CD4-positive, alpha-beta T cell treated with Interleukin-12 subunit alpha and Interleukin-12 subunit beta, for 1 hour (primary cell): ENCODE data around the gene GPR176.

ENCODE experiments used
- DNase-seq: peaks from one replicate; pipeline ENCODE4 v3.0.0-alpha.2; 2020

GPR176 gene

GRCh38 chr15:39781147-39781966 lies 138.7 kb downstream of the GPR176 start:
- DNase-seq, result no peak

DNA sequence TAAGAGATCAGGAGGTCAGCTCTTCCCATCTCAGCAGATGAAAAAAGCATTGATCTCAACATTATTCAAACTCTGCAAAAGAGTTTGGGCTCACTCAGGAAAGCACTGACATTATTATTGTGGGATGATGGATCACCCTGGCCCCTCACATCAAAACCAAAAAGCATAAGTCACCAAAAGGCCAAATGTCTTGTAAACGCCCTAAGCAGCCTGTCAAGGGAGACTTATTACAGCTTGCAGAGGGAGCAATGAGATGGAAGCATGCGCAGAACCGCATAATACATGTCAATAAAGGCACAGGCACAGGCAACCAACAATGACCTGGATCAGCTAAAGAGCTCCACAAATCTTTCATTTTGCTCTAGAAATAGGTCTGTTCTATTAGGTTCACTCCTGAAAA lies 142.0 kb downstream of the GPR176 start:
- DNase-seq, result no peak

DNA sequence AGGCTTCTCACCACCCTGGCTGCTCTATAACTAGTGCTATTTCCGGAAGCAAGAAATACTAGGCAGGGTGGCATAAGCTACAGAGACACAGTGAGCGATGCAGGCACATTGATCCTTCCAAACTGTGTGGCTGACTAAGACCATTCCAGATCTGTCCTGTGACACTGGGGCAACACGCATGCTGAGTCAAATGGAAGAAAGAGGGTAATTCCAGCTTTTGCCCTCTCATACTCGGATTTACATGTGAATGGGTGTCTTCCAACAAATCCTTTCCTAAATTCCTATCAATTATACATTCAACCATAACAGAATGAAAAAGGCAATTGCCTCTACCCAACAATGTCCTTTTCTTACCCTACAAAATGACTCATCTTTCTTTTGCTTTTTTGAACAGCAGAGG lies 142.6 kb downstream of the GPR176 start:
- no peak for DNase-seq

DNA sequence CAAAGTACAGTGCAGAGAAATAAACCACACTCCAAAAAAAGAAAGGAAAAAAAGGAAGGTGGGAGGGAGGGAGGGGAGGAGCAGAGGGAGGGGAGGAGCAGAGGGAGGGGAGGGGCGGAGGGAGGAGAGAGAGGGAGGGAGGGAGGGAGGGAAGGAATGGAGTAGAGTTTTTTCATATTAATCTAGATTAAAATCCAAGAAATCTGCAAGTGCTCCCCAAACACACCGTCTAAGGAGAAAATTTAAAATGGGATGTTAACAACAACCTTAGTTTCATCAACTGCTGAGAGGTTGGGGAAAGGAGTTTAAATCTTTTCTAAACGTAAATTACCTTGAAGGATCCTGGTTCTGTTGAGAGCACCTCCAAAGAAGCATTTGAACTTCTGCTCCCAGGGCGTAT lies 144.0 kb downstream of the GPR176 start:
- no peak for DNase-seq

DNA sequence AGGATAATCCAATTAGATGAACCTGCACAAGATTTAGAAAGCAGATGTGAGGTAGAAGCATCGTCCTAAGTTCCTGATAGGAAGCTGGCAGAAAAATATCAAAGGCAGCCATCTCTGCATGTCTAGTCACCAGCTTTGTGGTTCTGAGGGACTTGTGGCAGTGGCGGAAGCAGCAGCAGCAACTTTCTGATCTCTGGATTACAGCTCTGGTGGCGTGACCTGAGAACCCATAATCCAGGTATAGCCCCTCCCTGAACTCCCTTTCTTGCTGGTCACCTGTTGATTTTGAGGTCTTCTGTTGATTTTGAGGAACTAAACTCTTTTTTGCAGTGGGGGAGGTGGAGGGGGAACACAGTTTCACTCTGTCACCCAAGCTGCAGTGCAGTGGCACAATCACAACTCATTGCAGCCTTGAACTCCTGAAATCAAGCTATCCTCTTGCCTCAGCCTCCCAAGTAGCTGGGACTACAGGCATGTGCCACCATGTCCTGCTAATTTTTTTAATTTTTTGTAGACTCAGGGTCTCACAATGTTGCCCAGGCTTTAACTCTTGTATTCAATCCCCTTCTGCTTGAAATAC lies 145.3 kb downstream of the GPR176 start:
- peak; percentile 55 for DNase-seq

DNA sequence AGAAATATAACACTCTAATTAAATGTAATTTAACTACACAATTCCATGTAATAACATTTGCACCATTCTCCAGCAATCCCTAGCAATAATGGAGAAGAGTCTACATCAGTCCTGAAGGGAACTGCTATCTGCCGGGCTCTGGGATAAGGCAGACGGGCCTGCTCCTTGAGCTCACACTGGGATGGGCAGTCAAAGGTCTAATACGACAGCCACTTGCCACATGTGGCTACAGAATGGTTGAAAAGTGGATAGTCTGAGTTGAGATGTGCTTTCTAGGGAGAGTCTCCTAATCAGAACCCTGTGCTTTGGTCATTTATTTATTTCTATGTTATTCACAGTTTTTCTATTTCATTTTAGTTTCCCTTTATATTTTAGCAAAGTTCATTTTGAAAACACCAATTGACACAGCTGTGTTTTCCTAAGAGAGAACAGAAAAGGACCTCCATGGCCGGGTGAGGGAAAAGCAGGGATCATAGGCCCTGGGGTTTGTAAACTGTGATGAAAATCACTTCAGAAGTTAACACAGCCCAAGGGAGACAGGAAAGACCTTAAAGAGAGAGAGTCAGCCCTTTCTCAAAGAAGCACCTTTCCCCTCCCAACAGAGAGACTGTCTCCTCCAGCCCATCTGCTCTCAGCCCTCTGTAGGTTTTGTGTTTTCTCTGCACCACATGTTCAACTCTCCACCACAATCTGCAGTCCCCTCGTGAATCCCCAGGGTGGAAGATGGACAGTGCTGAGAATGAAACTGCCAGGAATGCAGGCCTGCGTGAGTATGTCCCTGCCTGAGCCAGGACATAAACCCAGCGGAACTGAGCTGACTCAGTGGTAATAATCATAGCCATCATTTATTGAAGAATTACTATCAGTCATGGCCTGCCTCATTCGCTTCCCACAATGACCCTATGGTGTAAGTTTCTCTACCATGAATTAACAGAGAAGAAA lies 149.0 kb downstream of the GPR176 start:
- DNase-seq, result no peak

DNA sequence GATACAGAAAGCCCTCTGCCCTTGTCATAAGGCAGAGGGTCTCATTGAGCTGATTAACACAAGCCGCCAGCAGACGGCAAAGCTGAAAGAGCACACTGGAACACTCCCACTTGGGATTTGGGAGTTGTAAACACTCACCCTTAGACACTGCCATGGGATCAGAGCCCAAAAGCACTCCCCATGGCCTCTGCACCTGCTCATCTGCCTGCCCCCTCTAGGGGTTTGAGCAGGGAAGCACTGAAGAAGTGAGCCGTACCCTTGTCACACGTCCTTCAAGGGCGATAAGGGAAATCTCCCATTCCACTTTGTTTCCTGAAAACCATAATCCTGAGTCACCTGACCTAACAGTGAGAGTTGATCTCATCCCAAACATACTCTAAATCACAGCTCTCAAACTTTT lies 152.1 kb downstream of the GPR176 start:
- DNase-seq, result no peak

DNA sequence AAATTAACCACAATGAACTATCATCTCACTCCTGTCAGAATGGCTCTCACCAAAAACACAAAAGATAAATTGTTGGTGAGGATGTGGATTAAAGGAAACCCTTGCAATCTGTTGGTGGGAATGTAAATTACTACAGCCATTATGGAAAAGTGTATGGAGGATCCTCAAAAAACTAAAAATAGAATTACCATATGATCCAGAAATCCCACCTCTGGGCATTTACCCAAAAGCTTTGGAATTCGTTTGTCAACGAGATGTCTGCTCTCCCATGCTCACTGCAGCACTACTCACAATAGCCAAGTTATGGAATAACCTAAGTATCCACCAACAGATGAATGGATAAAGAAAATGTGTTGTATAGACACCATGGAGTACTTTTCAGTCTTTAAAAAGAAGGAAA lies 159.1 kb downstream of the GPR176 start:
- no peak for DNase-seq

DNA sequence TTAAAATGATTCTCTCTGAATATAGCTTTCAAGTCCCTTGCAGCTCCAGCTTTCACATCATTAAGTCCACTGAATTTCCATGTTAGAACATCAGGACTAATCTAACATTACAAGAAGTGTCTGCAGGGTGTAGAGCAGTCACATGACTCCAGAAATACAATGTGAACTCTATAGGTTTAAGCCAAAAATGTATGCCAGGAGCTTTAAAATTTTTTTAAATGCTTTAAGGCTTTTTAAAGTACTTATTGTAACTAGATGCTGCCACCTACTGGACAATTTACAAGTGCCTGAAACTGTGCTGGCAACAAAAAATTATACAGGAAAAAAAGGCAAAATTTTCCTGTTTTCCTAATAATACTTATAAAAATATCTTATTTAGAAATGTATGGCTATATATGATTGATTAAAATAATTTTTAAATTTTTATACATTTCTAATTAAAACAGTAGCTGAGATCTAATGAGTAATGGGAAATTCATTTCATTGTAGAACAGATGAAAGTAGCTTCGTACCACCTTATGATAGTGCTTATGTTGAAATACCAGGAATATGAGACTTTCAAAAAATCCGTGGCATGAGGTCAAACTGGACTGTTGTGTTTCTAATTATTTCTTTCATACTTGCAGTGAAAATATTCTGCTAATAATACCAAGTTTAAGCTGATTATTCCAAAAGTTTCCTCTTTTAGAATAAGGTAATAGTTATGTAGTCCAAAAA lies 163.1 kb downstream of the GPR176 start:
- peak; percentile 62 for DNase-seq

DNA sequence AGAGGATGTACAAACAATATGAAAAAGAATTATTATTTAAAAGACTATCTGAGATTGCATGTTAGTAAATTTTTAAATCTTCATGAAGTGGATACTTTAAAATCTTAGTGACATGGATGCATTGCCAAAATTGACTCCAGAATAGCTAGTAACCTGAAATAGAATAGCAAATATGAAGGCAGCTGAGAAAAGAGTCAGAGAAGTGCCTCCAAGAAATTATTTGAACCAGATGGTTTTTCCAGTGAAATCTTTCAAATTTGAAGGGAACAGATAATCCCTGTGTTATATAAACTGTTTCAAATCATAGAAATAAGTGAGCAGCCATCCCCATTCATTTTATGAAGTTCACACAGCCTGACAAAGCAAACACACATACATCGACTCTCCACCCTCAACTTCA lies 167.1 kb downstream of the GPR176 start:
- no peak for DNase-seq

DNA sequence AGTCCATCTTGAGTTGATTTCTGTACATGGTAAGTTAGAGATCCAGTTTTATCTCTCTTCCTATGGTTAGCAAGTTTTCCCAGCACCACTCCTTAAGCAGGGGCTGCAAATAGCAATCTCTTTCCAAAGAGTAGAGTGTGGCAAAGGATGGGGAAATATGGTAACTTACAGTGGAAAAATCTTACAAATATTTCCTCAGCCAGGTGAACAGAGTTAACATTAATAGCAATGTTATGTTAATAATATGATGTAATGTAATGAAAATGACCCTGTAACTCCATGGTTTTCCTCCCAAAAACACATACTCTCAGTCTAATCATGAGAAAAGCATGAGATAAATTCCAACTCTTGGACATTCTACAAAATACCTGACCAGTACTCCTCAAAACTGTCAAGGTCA lies 167.8 kb downstream of the GPR176 start:
- no peak for DNase-seq
